Measurements from ENCODE around the gene PRRT1.
A peak's percentile ranks its signal among the peaks of the same experiment; 100 is the strongest.
"Not testable (repeated sequence)": the region's sequence is repeated elsewhere in the genome, so short reads cannot be mapped to it uniquely, and the experiment has no call there.

The PRRT1 gene

DNA sequence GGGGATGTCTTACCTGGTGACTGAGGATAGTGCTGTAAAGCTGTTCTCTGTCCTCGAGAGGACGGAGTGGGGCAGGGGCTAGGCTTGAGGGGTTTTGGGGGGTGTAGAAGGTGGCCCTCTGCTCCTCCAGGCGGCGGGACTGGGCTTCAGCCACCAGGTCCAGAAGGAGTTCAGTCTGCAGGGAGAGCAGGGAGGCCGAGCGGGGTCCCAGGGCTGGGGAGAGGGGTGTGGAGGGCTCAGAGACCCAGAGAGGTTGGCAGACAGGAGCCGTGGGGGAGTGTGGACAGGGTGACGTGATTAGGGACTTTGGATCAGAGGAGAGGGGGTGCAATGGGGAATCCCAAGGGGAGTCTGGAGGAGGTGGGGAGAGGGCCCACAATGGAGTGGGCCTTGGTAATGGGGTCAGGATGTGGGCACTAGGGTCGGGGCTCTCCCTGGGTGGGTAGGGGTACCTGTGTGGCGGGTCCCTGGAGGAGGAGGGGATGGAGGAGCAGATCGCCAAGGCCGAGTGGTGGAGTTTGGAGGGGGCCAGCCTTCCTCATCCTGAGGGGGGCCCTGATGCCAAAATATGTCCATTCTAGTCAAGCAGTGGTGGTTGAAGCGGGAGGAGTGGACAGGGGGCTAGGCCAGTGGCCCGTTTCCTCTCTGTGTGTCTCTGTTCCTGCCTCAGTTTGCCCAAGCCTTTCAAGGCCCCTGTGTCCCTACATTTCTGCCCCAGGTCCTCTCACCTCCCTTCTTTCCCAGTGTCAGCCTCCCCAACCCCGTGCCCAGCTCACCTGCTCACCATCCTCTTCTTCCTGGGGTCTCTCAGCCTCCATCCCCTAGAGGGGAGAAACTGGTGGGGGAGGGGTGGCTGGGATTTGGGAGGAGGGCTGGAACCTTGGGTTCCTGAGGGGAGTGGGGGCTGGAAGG lies 40.2 kb upstream of the PRRT1 start:
- TF ChIP-seq POLR2A (IDR thresholded peaks at IDR 0.05; ENCODE audit: low read length) (no peak), GATA1 (IDR thresholded peaks at IDR 0.05; ENCODE audit: low read depth, low read length) (no peak)
- no peak for DNase-seq

DNA sequence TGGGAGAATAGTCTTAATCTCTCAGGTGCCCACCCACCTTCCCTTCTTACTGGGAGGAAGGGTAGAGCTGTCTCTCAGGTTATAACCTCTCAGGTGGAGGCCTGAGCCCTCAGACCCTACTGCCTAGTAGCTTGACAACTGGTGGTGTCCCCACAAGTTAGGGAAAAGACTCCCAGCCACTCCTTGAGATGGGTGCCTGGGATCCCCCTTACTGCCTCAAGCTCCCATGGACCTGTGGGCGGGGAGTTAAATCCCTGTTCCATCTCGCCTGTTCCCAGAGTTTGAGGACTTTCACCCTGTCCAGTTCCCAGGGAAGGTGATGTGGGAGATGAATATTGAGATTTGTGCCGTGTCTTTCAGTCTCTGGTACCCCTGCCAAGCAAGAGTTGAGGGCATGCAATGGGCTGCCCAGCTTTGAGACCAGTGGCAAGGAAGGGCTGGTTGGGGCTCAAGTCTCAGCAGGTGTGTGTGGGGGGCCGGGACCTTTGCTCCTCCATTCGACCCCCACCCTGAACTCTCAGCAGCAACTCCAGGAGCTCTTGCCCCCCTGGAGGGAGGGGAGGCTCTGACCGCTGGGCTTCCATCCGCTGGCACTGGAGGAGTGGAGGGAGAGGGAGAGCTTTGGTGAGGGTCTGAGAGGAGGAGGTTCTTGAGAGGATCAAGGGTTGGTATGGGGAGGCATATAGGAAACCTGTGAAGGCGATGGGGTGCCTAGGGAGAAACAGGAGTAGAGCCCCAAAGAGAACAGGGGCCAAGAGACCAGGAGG lies 39.4 kb upstream of the PRRT1 start:
- TF ChIP-seq GATA1 (IDR thresholded peaks at IDR 0.05; ENCODE audit: low read depth, low read length) = no peak
- TF ChIP-seq POLR2A (IDR thresholded peaks at IDR 0.05; ENCODE audit: low read length) = no peak
- no peak for DNase-seq

DNA sequence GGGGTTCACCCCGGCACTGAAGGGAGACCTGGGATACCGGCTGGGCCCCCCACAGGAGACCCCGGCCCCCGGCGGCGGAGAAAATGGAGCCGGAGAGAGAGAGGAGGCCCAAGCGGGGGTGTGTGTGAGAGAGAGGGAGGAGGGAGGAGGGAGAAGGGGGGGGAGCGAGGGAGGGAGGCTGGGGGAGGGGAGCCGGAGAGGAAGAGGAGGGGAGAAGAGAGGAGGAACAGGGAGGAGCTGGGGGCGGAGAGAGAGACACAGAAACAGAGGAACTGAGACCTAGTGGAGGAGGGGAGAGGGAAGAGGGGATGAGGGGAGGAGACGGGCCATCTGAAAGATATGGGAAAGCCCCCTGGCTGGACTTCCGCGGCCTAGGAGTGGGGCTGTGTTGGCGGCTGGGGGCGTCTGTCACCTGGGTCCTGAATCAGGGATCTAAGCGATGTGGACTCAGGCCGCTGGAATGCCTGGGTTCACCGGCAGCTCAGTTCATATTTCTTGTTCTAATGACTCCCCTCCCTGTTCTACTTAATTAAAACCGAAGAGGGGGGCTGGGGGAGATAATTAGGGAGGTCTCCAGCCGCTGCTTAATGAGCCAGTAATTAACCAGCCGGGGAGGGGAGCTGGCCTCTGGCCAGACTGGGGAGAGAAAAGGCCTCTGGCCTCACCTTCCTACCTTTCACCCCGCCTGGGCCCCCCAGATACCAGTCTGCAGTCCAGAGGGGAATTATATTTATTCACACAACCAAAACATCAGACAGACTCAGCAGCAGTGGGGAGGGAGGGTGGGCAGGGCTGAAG lies 38.5 kb upstream of the PRRT1 start, which contains the start of gene PBX2:
TSS of gene PBX2 (minus strand) at position 149 of the 798 bp plus-strand sequence. CDS start 287 bp downstream, outside the sequence.
- peak; percentile 92 to 93 for DNase-seq
- TF ChIP-seq GATA1 (IDR thresholded peaks at IDR 0.05; ENCODE audit: low read depth, low read length) (no peak), POLR2A (IDR thresholded peaks at IDR 0.05; ENCODE audit: low read length) (peak; percentile 76)

DNA sequence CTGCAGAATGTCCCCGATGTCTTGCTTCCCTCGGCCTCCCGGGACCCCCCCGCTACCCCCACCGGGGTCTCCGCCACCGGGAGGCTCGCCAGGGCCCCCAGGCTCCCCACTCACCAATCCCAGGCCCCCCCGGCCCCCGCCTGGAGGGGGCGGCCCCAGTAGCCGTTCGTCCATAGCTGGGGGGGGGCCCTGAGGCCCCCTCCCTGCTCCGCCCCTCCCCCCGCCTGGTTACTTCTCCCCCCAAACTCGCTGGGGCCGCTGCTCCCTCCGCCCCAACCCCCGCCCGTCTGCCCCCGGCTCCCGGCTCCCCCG lies 38.0 kb upstream of the PRRT1 start:
- peak in 1 of 2 experiments; percentile 76 for DNase-seq
- TF ChIP-seq POLR2A (IDR thresholded peaks at IDR 0.05; ENCODE audit: low read length) (no peak), GATA1 (IDR thresholded peaks at IDR 0.05; ENCODE audit: low read depth, low read length) (no peak)

DNA sequence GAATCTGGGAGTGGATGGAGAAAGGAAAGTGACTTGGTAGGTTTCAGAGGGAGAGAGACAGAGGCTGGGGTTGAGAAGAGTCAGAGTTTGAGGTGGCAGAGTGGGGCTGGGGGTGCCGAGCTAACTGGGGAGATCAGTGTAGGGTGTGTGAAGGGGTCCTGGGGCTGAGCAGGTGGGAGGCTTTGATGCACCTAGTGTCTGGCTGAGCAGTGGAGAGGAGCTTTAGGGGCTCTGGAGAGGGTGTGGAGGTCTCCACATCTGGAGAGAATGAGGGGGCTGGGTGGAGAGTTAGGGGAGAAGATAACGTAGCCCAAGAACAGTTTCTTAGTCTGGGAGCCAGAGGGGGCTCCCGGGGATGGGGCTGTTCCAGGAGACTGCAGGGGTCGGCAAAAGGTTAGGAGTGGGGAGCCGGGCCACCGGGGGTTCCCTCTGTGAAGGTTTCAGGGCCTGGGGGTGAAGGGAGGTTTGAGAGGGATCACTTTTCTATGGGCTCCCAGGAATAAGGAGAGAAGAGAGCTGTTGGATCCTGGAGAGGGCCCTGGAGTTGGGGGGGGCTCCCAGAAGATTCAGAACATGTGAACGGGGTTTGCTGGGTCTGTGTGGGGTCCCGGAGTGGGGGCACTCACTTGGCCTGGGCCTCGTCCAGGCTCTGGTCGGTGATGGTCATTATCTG lies 37.5 kb upstream of the PRRT1 start:
- DNase-seq = no peak
- TF ChIP-seq GATA1 (IDR thresholded peaks at IDR 0.05; ENCODE audit: low read depth, low read length) (no peak), POLR2A (IDR thresholded peaks at IDR 0.05; ENCODE audit: low read length) (no peak)

DNA sequence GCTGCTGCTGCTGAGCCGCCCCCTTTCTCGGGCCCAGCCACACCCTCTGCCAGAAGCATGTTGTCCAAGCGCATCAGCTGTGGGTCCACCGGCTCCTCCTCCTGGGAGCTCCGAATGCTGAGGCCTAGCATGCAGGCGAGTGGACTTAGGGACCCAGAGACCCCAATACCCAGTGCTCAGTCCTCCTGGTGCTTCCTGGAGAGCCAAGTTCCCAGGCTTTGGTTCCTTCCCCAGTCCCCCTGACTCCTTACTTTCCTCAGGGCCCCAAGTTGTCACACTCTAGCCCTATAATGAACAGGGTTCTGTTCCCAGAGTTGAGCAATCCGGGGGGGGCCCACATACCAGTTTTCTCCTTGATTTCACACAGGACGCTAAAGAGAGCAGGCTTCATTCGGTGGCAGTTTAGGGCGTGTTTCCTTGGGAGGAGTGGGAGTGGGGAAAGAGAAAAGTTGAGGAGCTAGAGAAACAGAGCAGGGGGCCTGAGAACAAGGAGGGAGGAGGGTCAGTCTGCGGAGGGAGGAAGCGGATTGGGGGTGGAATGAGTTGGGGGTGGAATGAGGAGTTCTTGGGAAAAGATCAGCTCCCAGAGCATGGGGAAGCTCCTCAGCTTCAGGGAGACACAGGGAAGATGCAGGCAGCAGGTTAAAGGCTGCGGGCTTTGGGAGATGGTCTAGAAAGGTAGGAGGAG lies 36.8 kb upstream of the PRRT1 start:
- DNase-seq = no peak
- TF ChIP-seq POLR2A (IDR thresholded peaks at IDR 0.05; ENCODE audit: low read length) = no peak
- no peak for TF ChIP-seq GATA1 (IDR thresholded peaks at IDR 0.05; ENCODE audit: low read depth, low read length)

DNA sequence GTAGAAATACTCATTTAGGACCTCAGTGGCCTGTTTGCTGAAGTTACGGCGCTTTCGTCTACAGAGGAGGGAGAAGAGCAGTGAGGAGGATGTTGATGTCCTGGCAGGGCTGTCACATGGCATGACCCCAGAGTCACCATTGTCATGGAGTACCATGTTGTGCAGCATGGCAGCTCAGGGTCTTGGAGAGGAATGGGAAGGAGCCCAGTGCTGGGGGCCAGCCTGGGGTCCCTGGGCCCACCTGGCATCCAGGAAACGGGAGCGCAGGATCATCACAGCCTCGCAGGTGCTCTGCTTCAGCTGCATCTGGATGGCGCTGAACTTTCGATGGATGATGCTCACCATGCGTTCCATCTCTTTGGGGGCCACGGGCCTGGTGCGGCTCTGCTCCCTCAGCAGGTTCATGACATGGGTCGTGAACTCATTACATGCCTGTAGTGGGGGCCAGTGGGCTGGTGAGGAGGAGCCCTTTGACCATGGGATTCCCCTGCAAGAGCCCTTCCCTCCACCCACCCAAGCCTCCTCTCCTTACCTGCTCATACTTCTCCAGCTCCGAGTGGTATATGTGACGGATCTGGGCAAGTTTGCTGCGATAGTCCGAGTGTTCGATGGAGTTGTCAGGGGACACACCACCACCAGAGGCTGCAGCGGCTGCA lies 36.1 kb upstream of the PRRT1 start:
- not testable (repeated sequence) for DNase-seq

DNA sequence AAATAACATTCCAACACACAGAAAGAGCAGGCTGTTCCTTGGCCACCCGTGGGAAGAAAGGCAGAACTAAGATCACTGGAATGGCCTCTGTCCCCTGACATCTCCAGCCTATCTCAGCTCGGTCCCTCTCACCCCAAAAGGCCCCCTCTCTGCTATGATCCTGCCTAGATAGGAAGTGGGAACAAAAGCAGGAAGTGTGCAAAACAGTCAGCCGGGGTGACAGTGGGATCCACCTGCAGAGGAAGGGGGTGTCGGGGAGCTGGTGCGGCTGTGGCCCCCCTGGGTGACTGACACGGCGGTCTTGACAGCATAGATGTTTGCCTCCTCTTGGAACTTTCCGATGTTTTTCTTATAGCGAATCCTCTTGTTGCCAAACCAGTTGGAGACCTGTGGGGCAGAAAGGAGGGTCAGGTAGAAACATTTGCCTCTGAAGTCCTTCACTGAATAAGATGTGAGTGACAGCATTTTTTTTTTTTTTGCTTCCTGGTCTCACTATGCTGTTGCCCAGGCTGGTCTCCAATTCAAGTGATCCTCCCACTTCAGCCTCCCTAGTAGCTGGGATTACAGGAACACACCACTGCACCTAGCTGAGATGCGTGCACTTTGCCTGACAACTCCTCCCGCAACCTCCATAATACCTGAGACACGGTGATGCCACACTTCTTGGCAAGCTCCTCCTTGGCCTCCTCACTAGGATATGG lies 35.4 kb upstream of the PRRT1 start:
- DNase-seq = no peak
- no peak for TF ChIP-seq POLR2A (IDR thresholded peaks at IDR 0.05; ENCODE audit: low read length)
- no peak for TF ChIP-seq GATA1 (IDR thresholded peaks at IDR 0.05; ENCODE audit: low read depth, low read length)

DNA sequence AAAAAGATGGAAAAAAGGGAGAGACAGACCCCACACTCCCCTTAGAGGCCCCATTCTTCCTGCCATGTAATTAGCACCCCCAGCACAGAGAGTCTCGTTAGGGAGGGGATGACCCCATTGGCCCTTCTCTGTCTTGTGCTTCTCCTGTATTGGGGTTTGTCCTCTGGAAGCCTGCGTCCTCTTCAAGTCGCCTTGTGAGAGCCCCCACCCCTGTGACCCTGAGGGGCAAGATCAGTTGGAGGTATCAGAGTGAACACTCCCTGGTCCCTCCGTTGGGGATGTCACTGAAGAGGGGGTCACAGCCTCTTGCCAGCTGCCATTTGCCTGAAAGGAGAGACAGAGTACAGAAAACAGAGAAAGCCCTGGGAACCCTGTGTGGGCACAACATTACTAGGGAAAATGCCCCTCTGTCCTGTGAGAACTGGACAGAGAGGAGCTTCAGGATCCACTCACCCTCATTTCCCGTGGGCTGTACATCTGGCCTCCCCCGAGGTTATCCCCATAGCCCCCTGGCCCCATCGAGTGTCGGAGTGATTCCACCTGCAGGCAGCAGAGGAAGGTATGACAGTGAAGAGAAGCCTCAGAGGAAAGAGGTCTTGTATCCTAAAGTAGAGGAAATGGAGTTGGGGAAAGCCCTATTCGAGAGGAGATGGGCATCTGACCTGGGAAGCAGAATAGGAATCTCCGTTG lies 34.6 kb upstream of the PRRT1 start:
- DNase-seq = not testable (repeated sequence)

DNA sequence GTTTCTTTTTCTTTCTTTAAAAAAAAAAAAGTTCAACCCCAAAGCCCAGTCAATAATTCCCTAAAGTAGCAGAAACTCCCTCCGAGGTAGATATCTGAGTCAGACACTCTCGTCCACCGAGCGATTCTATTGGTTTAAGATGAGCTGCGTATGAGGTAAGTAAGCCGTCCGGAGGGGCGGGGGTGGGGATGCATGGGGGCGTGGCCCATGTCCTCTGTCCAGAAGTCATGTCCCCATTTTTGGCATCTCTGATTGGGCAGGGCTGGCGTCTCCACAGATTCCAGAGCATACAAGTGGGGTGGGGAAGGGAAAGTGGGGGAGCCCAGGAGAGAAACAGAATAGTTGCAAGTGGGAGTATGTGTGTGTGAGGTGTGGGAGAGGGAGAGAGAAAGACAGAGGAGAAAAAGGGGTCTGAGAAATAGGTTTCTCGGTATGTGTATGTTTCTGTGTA lies 34.0 kb upstream of the PRRT1 start:
- peak; percentile 93 to 94 for DNase-seq

DNA sequence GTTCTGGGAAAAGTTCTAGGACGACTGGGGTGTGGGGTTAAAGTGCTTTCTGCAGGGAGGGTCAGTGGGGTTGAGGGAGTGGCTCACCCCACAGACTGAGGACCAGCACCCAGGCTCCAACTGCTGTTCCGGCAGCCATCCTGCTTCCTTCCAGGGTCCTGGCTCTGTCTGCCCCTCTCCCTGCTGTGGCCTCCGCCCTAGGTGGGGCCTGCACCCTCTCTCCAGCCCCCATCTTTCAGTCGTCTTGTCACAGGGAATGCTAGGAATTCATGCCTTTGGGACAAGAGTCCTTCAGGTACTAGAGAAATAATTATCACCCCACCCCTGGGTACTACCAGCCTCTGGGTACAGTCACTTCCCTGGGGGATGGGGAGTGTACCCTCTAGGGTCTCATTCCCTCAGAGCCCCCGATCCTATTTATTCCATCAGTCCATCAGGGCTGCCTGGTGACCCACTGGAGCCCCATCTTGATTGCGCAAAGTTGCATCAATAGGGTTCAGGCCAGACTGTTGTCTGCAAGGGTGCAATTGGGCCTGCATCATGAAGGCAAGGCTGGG lies 32.4 kb upstream of the PRRT1 start, which contains the start of gene AGER:
TSS of gene AGER (minus strand) at position 170 of the 557 bp plus-strand sequence. CDS start at position 139, 31 bp downstream.
- DNase-seq = peak in 1 of 2 experiments; percentile 70

More for the DNA sequence above, 32.4 kb upstream of the PRRT1 start, which contains the start of gene AGER:
- TF ChIP-seq POLR2A (IDR thresholded peaks at IDR 0.05; ENCODE audit: low read length) = peak; percentile 57
- no peak for TF ChIP-seq GATA1 (IDR thresholded peaks at IDR 0.05; ENCODE audit: low read depth, low read length)

All from erythroblast (primary cell).